Measurements from ENCODE around the gene ZNF444. TPM values are rescaled to one million over a fixed set of nuclear protein-coding genes. Genes with fewer than 3 reads are reported as not detected.
"Not testable (repeated sequence)": the region's sequence is repeated elsewhere in the genome, so short reads cannot be mapped to it uniquely, and the experiment has no call there.

ZNF444 gene
- total and polyA plus RNA-seq, 2 donors (not counting 1 experiment from before 2014, with no cell fraction given) = 6.4 to 17.5 TPM

- Histone ChIP-seq H3K79me2 (ENCODE audit: control insufficient read depth, insufficient read depth, low read length) (no peaks in the 10 kb centered on the region), H3K4me2 (ENCODE audit: extremely low read depth, insufficient read depth, low read length) (no peak overlapping the region), H3K27me3 (ENCODE audit: control insufficient read depth, insufficient read depth, low read length) (no peaks in the 10 kb centered on the region), H2AFZ (ENCODE audit: low read length) (no peak overlapping the region), H3K4me1 (ENCODE audit: control insufficient read depth, extremely low read depth, insufficient read depth, low read length) (no peaks in the 10 kb centered on the region), H3K36me3 (ENCODE audit: control insufficient read depth, insufficient read depth, low read length) (no peaks in the 10 kb centered on the region), H4K20me1 (ENCODE audit: control insufficient read depth, extremely low read depth, insufficient read depth, low read length) (no peaks in the 10 kb centered on the region), H3K9ac (ENCODE audit: insufficient read depth, low read length) (no peak overlapping the region), H3K27ac (ENCODE audit: insufficient read depth, low read length) (no peak overlapping the region), H3K4me3 (replicated peaks in 1 of 4; ENCODE audit: control extremely low read depth in 1 of 4, insufficient read depth in 1 of 4, low read depth in 3 of 4, low read length in 4 of 4) (no peak overlapping the region), H3K9me3 (ENCODE audit: control insufficient read depth, insufficient read depth, low read depth, low read length) (no peaks in the 10 kb centered on the region)
- no peak for DNase-seq (ENCODE audit: low read depth in 2 of 2)
- no peak for TF ChIP-seq EZH2 (IDR thresholded peaks at IDR 0.05; ENCODE audit: low read length, missing control alignments)
- TF ChIP-seq CTCF (conservative IDR thresholded peaks at IDR 0.05 in 1 of 2, IDR thresholded peaks at IDR 0.05 in 1 of 2; ENCODE audit: low read depth in 1 of 2, low read length in 2 of 2) = no peak
These were observed 50.0 kb downstream of the ZNF444 start for GRCh38 chr19:56191115-56191514.

GRCh38 chr19:56191711-56192110 is 50.6 kb downstream of the ZNF444 start:
- H3K36me3 ChIP-seq (ENCODE audit: control insufficient read depth, insufficient read depth, low read length) = no peaks in the 10 kb centered on the region
- no peak for DNase-seq (ENCODE audit: low read depth in 2 of 2)

GRCh38 chr19:56193981-56194640 is 53.0 kb downstream of the ZNF444 start:
- no peak for TF ChIP-seq EZH2 (IDR thresholded peaks at IDR 0.05; ENCODE audit: low read length, missing control alignments)
- no peak for TF ChIP-seq CTCF (conservative IDR thresholded peaks at IDR 0.05 in 1 of 2, IDR thresholded peaks at IDR 0.05 in 1 of 2; ENCODE audit: low read depth in 1 of 2, low read length in 2 of 2)

More at GRCh38 chr19:56191711-56192110, 50.6 kb downstream of the ZNF444 start:
- TF ChIP-seq EZH2 (IDR thresholded peaks at IDR 0.05; ENCODE audit: low read length, missing control alignments) (no peak), CTCF (conservative IDR thresholded peaks at IDR 0.05 in 1 of 2, IDR thresholded peaks at IDR 0.05 in 1 of 2; ENCODE audit: low read depth in 1 of 2, low read length in 2 of 2) (no peak)
- Histone ChIP-seq H3K79me2 (ENCODE audit: control insufficient read depth, insufficient read depth, low read length) (no peaks in the 10 kb centered on the region), H4K20me1 (ENCODE audit: control insufficient read depth, extremely low read depth, insufficient read depth, low read length) (no peaks in the 10 kb centered on the region), H3K9me3 (ENCODE audit: control insufficient read depth, insufficient read depth, low read depth, low read length) (no peaks in the 10 kb centered on the region), H2AFZ (ENCODE audit: low read length) (no peak overlapping the region), H3K4me1 (ENCODE audit: control insufficient read depth, extremely low read depth, insufficient read depth, low read length) (no peaks in the 10 kb centered on the region), H3K4me2 (ENCODE audit: extremely low read depth, insufficient read depth, low read length) (no peak overlapping the region), H3K9ac (ENCODE audit: insufficient read depth, low read length) (no peak overlapping the region), H3K27me3 (ENCODE audit: control insufficient read depth, insufficient read depth, low read length) (no peaks in the 10 kb centered on the region), H3K27ac (ENCODE audit: insufficient read depth, low read length) (no peak overlapping the region), H3K4me3 (replicated peaks in 1 of 4; ENCODE audit: control extremely low read depth in 1 of 4, insufficient read depth in 1 of 4, low read depth in 3 of 4, low read length in 4 of 4) (no peak overlapping the region)

GRCh38 chr19:56197646-56198045 is 56.6 kb downstream of the ZNF444 start, which contains the start of gene ZSCAN5B:
Gene ZSCAN5B (minus strand): TSS chr19:56197783. CDS start chr19:56193052, 4,731 bp downstream.
- not testable (repeated sequence) for H3K4me1 ChIP-seq (ENCODE audit: control insufficient read depth, extremely low read depth, insufficient read depth, low read length); H3K36me3 ChIP-seq (ENCODE audit: control insufficient read depth, insufficient read depth, low read length); H3K27me3 ChIP-seq (ENCODE audit: control insufficient read depth, insufficient read depth, low read length); H3K4me2 ChIP-seq (ENCODE audit: extremely low read depth, insufficient read depth, low read length); DNase-seq (ENCODE audit: low read depth in 2 of 2); H3K27ac ChIP-seq (ENCODE audit: insufficient read depth, low read length); H3K9me3 ChIP-seq (ENCODE audit: control insufficient read depth, insufficient read depth, low read depth, low read length); H3K4me3 ChIP-seq (replicated peaks in 1 of 4; ENCODE audit: control extremely low read depth in 1 of 4, insufficient read depth in 1 of 4, low read depth in 3 of 4, low read length in 4 of 4); H3K79me2 ChIP-seq (ENCODE audit: control insufficient read depth, insufficient read depth, low read length); H4K20me1 ChIP-seq (ENCODE audit: control insufficient read depth, extremely low read depth, insufficient read depth, low read length); H3K9ac ChIP-seq (ENCODE audit: insufficient read depth, low read length); H2AFZ ChIP-seq (ENCODE audit: low read length)

More at GRCh38 chr19:56193981-56194640, 53.0 kb downstream of the ZNF444 start:
- H2AFZ ChIP-seq (ENCODE audit: low read length) = no peak overlapping the region
- no peaks in the 10 kb centered on the region for H3K36me3 ChIP-seq (ENCODE audit: control insufficient read depth, insufficient read depth, low read length)
- H3K9ac ChIP-seq (ENCODE audit: insufficient read depth, low read length) = no peak overlapping the region
- no peak overlapping the region for H3K4me2 ChIP-seq (ENCODE audit: extremely low read depth, insufficient read depth, low read length)
- no peaks in the 10 kb centered on the region for H3K27me3 ChIP-seq (ENCODE audit: control insufficient read depth, insufficient read depth, low read length)
- DNase-seq (ENCODE audit: low read depth in 2 of 2) = no peak
- no peaks in the 10 kb centered on the region for H3K4me1 ChIP-seq (ENCODE audit: control insufficient read depth, extremely low read depth, insufficient read depth, low read length)
- no peaks in the 10 kb centered on the region for H3K9me3 ChIP-seq (ENCODE audit: control insufficient read depth, insufficient read depth, low read depth, low read length)
- no peak overlapping the region for H3K4me3 ChIP-seq (replicated peaks in 1 of 4; ENCODE audit: control extremely low read depth in 1 of 4, insufficient read depth in 1 of 4, low read depth in 3 of 4, low read length in 4 of 4)
- H3K79me2 ChIP-seq (ENCODE audit: control insufficient read depth, insufficient read depth, low read length) = no peaks in the 10 kb centered on the region
- no peak overlapping the region for H3K27ac ChIP-seq (ENCODE audit: insufficient read depth, low read length)
- no peaks in the 10 kb centered on the region for H4K20me1 ChIP-seq (ENCODE audit: control insufficient read depth, extremely low read depth, insufficient read depth, low read length)
